HepG2 (cell line): ENCODE results near the gene MRPL38. TPM values are rescaled to one million over a fixed set of nuclear protein-coding genes. Genes with fewer than 3 reads are reported as not detected.
A peak's percentile ranks its signal among the peaks of the same experiment; 100 is the strongest.

Experiments used
- ARNT ChIP-seq: fragments of 450-650 bp; IDR thresholded peaks from 2 replicates; pipeline ENCODE4 v1.6.1; 2017
- ATF2 ChIP-seq: sonication (generic); formaldehyde crosslinking; IDR thresholded peaks from 2 replicates; pipeline ENCODE4 v1.4.0; 2020; ENCODE audit warnings: missing genetic modification reagents
- CCDC6 ChIP-seq: sonication (generic); formaldehyde crosslinking; IDR thresholded peaks from 2 replicates; pipeline ENCODE4 v1.8.1; 2022; ENCODE audit warnings: mild to moderate bottlenecking, missing genetic modification reagents, moderate library complexity
- CENPBD1 ChIP-seq: sonication (generic); formaldehyde crosslinking; IDR thresholded peaks from 2 replicates; pipeline ENCODE4 v1.8.0; 2022; ENCODE audit warnings: missing genetic modification reagents, low read depth, mild to moderate bottlenecking, borderline replicate concordance
- CENPT ChIP-seq: sonication (generic); formaldehyde crosslinking; IDR thresholded peaks from 2 replicates; pipeline ENCODE4 v1.8.0; 2022; ENCODE audit warnings: low read depth, mild to moderate bottlenecking, moderate library complexity, missing genetic modification reagents
- CERS6 ChIP-seq: sonication (generic); formaldehyde crosslinking; IDR thresholded peaks from 2 replicates; pipeline ENCODE4 v1.5.0; 2020; ENCODE audit warnings: missing genetic modification reagents
- CTCF ChIP-seq: sonication (generic); formaldehyde crosslinking; IDR thresholded peaks from 2 replicates; pipeline ENCODE4 v1.5.0; 2020; ENCODE audit warnings: mild to moderate bottlenecking, missing genetic modification reagents, moderate library complexity
- FOXA3 ChIP-seq: IDR thresholded peaks from 2 replicates; pipeline ENCODE4 v1.6.1; 2016; ENCODE audit warnings: missing genetic modification reagents, missing compliant biosample characterization
- KLF9 ChIP-seq: IDR thresholded peaks from 2 replicates; pipeline ENCODE4 v1.6.1; 2016; ENCODE audit warnings: low read depth
- KMT2B ChIP-seq: IDR thresholded peaks from 2 replicates; pipeline ENCODE4 v1.6.1; 2016; ENCODE audit warnings: missing genetic modification reagents, missing compliant biosample characterization
- MEIS1 ChIP-seq: sonication (generic); formaldehyde crosslinking; IDR thresholded peaks from 2 replicates; pipeline ENCODE4 v1.9.0; 2021; ENCODE audit warnings: mild to moderate bottlenecking, missing genetic modification reagents, moderate library complexity, borderline replicate concordance
- MXD3 ChIP-seq: IDR thresholded peaks from 2 replicates; pipeline ENCODE4 v1.6.1; 2016; ENCODE audit warnings: mild to moderate bottlenecking, missing biosample characterization, missing genetic modification reagents
- NONO ChIP-seq, 2 experiments: fragments of 450-650 bp in 1 of 2; sonication (generic) in 1 of 2; formaldehyde crosslinking in 1 of 2; IDR thresholded peaks in 1 of 2; conservative IDR thresholded peaks in 1 of 2; 2 replicates each; pipeline versions ENCODE4 v1.6.1 to v1.8.0; 2017 to 2022; ENCODE audit warnings: mild to moderate bottlenecking in 1 of 2, missing genetic modification reagents in 1 of 2, moderate library complexity in 1 of 2
- RXRB ChIP-seq: IDR thresholded peaks from 2 replicates; pipeline ENCODE4 v1.6.1; 2016; ENCODE audit warnings: borderline replicate concordance, missing genetic modification reagents, missing compliant biosample characterization
- SMAD3 ChIP-seq: sonication (generic); formaldehyde crosslinking; IDR thresholded peaks from 2 replicates; pipeline ENCODE4 v1.4.0; 2020; ENCODE audit warnings: missing genetic modification reagents
- SMAD9 ChIP-seq: sonication (generic); formaldehyde crosslinking; IDR thresholded peaks from 2 replicates; pipeline ENCODE4 v1.5.1; 2020; ENCODE audit warnings: mild to moderate bottlenecking, missing genetic modification reagents
- SYNCRIP ChIP-seq: fragments of 200-400 bp; formaldehyde crosslinking; IDR thresholded peaks from 2 replicates; pipeline ENCODE4 v1.6.1; 2018; ENCODE audit warnings: mild to moderate bottlenecking, low read depth, low read length; ENCODE audit not compliant: insufficient read depth
- XRCC5 ChIP-seq: fragments of 200-400 bp; formaldehyde crosslinking; optimal IDR thresholded peaks from 2 replicates; pipeline ENCODE3; 2017; ENCODE audit warnings: mild to moderate bottlenecking, low read length
- ZFP37 ChIP-seq: sonication (generic); formaldehyde crosslinking; IDR thresholded peaks from 2 replicates; pipeline ENCODE4 v1.4.0; 2020; ENCODE audit warnings: missing genetic modification reagents, borderline replicate concordance
- ZFY ChIP-seq: sonication (generic); formaldehyde crosslinking; IDR thresholded peaks from 2 replicates; pipeline ENCODE4 v1.4.0; 2020; ENCODE audit warnings: missing genetic modification reagents
- ZMYM4 ChIP-seq: sonication (generic); formaldehyde crosslinking; IDR thresholded peaks from 2 replicates; pipeline ENCODE4 v1.8.1; 2023; ENCODE audit warnings: mild to moderate bottlenecking, missing genetic modification reagents
- ZNF224 ChIP-seq: sonication (generic); formaldehyde crosslinking; IDR thresholded peaks from 2 replicates; pipeline ENCODE4 v1.5.0; 2020; ENCODE audit warnings: mild to moderate bottlenecking, missing genetic modification reagents
- ZNF382 ChIP-seq: sonication (generic); formaldehyde crosslinking; IDR thresholded peaks from 2 replicates; pipeline ENCODE4 v1.5.0; 2020; ENCODE audit warnings: missing genetic modification reagents, mild to moderate bottlenecking, borderline replicate concordance
- ZNF570 ChIP-seq: sonication (generic); formaldehyde crosslinking; IDR thresholded peaks from 2 replicates; pipeline ENCODE4 v1.4.0; 2020; ENCODE audit warnings: mild to moderate bottlenecking, missing genetic modification reagents, borderline replicate concordance
- ZNF629 ChIP-seq: sonication (generic); formaldehyde crosslinking; conservative IDR thresholded peaks from 2 replicates; pipeline ENCODE4 v1.5.0; 2020; ENCODE audit warnings: missing genetic modification reagents
- ZNF773 ChIP-seq: sonication (generic); formaldehyde crosslinking; IDR thresholded peaks from 2 replicates; pipeline ENCODE4 v1.4.0; 2020; ENCODE audit warnings: missing genetic modification reagents, borderline replicate concordance
- polyA plus RNA-seq, 8 experiments: library from polyadenylated mRNA; depleted of rRNA in 3 of 8; stranded (reverse) in 7 of 8; unstranded in 1 of 8; fragments of >200 nt; fragmentation: Illumina TruSeq in 4 of 8; extraction: Trizol in 4 of 8; gene quantifications; 2 replicates each; pipeline versions ENCODE4 v1.2.1 to v1.2.3, GENCODE V29; 2011 to 2016; ENCODE audit warnings: low read depth in 4 of 8, missing spikeins in 1 of 8, mixed read lengths in 1 of 8; ENCODE audit not compliant: insufficient read depth in 1 of 8
- total RNA-seq, 5 experiments: library from RNA; depleted of rRNA; stranded (reverse); fragments of >200 nt; fragmentation: Illumina TruSeq; extraction: Trizol; gene quantifications; 2 replicates each; pipeline ENCODE4 v1.2.3, GENCODE V29; 2016; ENCODE audit warnings: low read depth in 1 of 5

The MRPL38 gene
- total and polyA plus RNA-seq, 2 of the 13 experiments (the other 11 are each of a cell fraction or from before 2014, with no cell fraction given), result 83.7 to 125 TPM

- TF ChIP-seq ATF2, result peak; percentile 92
- no peak; the same call in 1 of the 2 replicates for TF ChIP-seq MEIS1 (CRISPR knock-in tag)
- TF ChIP-seq KMT2B, result peak; percentile 65; the same call in 1 of the 2 replicates
- no peak for TF ChIP-seq ARNT
- peak; percentile 84 for TF ChIP-seq CTCF (CRISPR knock-in tag)
- peak; percentile 90 for TF ChIP-seq CCDC6
- TF ChIP-seq ZNF382 (CRISPR knock-in tag), result no peak
- TF ChIP-seq NONO (IDR thresholded peaks at IDR 0.05), result no peak
- peak; percentile 99 for TF ChIP-seq NONO (CRISPR knock-in tag; conservative IDR thresholded peaks at IDR 0.05)
- TF ChIP-seq CENPT, result peak; percentile 19; the same call in 1 of the 2 replicates
- TF ChIP-seq MXD3 (CRISPR knock-in tag), result peak; percentile 62
- TF ChIP-seq ZFY (CRISPR knock-in tag), result peak; percentile 91
- TF ChIP-seq ZNF773 (CRISPR knock-in tag), result 0 out of 2 replicates have a peak, but pooled peaks have one; percentile 64
- TF ChIP-seq SMAD9, result peak; percentile 87
- TF ChIP-seq ZNF224 (CRISPR knock-in tag), result peak; percentile 98
- TF ChIP-seq XRCC5, result peak; percentile 78
- TF ChIP-seq ZNF570, result peak; percentile 95
- TF ChIP-seq RXRB (CRISPR knock-in tag), result peak; percentile 93
- 0 out of 2 replicates have a peak, but pooled peaks have one; percentile 15 for TF ChIP-seq ZFP37 (CRISPR knock-in tag)
- peak; percentile 98; the same call in 1 of the 2 replicates for TF ChIP-seq CENPBD1 (CRISPR knock-in tag)
- TF ChIP-seq FOXA3 (CRISPR knock-in tag), result peak; percentile 88
- TF ChIP-seq CERS6 (CRISPR knock-in tag), result no peak
- peak; percentile 90 for TF ChIP-seq SMAD3
- TF ChIP-seq KLF9 (CRISPR knock-in tag), result no peak
- peak; percentile 92 for TF ChIP-seq ZMYM4 (CRISPR knock-in tag)
- TF ChIP-seq ZNF629, result peak; percentile 61; the same call in 1 of the 2 replicates
- TF ChIP-seq SYNCRIP, result no peak
Observed at GRCh38 chr17:75876190-75876937, 28.3 kb downstream of the MRPL38 start (continued).
